SJCRH30 (cell line): ENCODE results near the gene LYPLAL1. TPM values are rescaled to one million over a fixed set of nuclear protein-coding genes. Genes with fewer than 3 reads are reported as not detected.
"Not testable (repeated sequence)": the region's sequence is repeated elsewhere in the genome, so short reads cannot be mapped to it uniquely, and the experiment has no call there.

Experiments used
- DNase-seq, 2 experiments: peaks; one replicate each; pipeline ENCODE4 v3.0.0-alpha.2; 2015 to 2020
- H3K27ac ChIP-seq: fragments of 250-450 bp; sonication (Bioruptor Pico); 2 replicates; pipeline ENCODE4 v1.5.1; 2020; ENCODE audit warnings: mild to moderate bottlenecking, moderate library complexity
- H3K27me3 ChIP-seq: fragments of 250-450 bp; sonication (Bioruptor Pico); 2 replicates; pipeline ENCODE4 v1.5.1; 2020; ENCODE audit warnings: mild to moderate bottlenecking, moderate library complexity
- H3K36me3 ChIP-seq: fragments of 250-450 bp; sonication (Bioruptor Pico); 2 replicates; pipeline ENCODE4 v1.5.1; 2020; ENCODE audit warnings: mild to moderate bottlenecking, moderate library complexity
- H3K4me1 ChIP-seq: fragments of 250-450 bp; sonication (Bioruptor Pico); 2 replicates; pipeline ENCODE4 v1.5.1; 2020; ENCODE audit warnings: mild to moderate bottlenecking, moderate library complexity
- H3K4me3 ChIP-seq: fragments of 250-450 bp; sonication (Bioruptor Pico); 2 replicates; pipeline ENCODE4 v1.5.1; 2020; ENCODE audit warnings: mild to moderate bottlenecking, moderate library complexity
- H3K9me3 ChIP-seq: fragments of 250-450 bp; sonication (Bioruptor Pico); replicated peaks from 2 replicates; pipeline ENCODE4 v1.5.1; 2020; ENCODE audit warnings: mild to moderate bottlenecking, moderate library complexity
- total RNA-seq: library from RNA; depleted of rRNA; stranded (reverse); fragments of >200 nt; shearing (Covaris generic); gene quantifications from 2 replicates; pipeline ENCODE4 v1.2.3, GENCODE V29; 2014

Gene LYPLAL1
- total RNA-seq, 1 experiment from 2014 or later: 33.7 TPM

DNA sequence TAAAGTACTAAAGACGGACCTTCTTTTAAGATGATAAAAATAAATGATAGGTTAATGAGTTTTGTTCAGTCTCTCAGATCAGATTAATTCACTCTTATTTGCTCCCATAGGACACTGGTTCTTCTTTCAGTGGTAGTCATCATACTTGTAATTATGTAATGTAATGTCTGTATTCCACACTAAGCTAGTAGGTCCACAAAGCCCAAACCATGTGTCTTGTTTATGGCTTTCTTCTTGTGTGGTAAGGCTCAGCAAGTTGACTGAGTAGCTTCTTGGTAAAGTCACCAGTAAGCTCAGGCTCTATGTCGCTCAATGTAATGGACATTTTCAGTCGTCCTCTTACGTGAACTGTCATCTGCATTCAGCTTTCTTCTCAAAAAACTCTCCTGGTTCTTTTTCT lies 2.5 kb downstream of the LYPLAL1 start:
- Histone ChIP-seq H3K27ac (no peak overlapping the region), H3K9me3 (no peaks in the 10 kb centered on the region), H3K36me3 (peaks cover 17% of the 10 kb centered on the region), H3K4me1 (peaks cover 11% of the 10 kb centered on the region; the same call in 1 of the 2 replicates), H3K27me3 (no peaks in the 10 kb centered on the region), H3K4me3 (no peak overlapping the region)
- DNase-seq: no peak

DNA sequence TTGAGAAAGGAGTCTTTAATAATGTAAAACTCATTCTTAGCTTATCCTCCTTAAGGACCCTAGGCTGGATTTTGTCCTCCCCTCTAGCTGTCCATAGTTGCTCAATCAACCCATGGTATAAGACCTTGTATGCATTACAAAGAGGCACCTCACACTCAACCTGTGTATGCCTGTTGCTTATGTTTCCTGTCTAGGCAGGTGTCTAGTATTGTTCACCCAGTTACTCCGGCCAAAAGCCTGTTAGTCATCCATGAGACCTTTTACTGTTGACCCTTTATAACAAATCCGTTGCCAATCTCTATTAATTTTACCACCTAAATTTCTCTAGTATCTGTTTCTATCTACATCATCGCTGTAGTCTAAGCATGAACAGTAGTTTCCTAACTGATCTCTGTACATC lies 3.7 kb downstream of the LYPLAL1 start:
- no peak for DNase-seq
- Histone ChIP-seq H3K27me3 (no peaks in the 10 kb centered on the region), H3K36me3 (peaks cover 20% of the 10 kb centered on the region), H3K27ac (no peak overlapping the region), H3K4me1 (peaks cover 11% of the 10 kb centered on the region; the same call in 1 of the 2 replicates), H3K9me3 (no peaks in the 10 kb centered on the region), H3K4me3 (no peak overlapping the region)

GRCh38 chr1:219177940-219178339 lies 4.3 kb downstream of the LYPLAL1 start:
- no peak overlapping the region for H3K27ac ChIP-seq
- H3K9me3 ChIP-seq: no peaks in the 10 kb centered on the region
- DNase-seq: no peak
- H3K36me3 ChIP-seq: peaks cover 20% of the 10 kb centered on the region
- no peaks in the 10 kb centered on the region for H3K27me3 ChIP-seq
- no peak overlapping the region for H3K4me3 ChIP-seq
- peaks cover 11% of the 10 kb centered on the region; the same call in 1 of the 2 replicates for H3K4me1 ChIP-seq

DNA sequence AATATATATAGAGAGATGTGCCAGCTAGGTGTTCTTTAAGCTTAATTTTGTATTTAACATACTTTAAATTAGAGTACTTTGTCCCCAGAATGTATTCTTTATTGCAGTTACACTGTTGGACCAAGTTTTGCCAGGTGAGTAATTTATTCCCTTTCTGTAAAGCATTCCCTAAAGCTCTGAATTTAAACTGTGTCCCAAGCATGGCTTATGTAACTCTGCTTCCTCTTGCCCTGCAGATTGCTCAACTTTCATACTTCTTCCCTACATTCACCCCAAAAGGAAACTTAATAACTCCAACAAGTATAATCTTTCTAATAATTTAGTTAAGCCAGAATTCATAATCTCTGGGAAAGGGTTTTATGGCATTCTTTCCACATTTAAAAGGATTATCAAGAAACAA lies 5.6 kb downstream of the LYPLAL1 start:
- Histone ChIP-seq H3K27me3 (no peaks in the 10 kb centered on the region), H3K9me3 (peaks cover under 1% of the 10 kb centered on the region; the same call in 1 of the 2 replicates), H3K36me3 (peaks cover 28% of the 10 kb centered on the region), H3K4me3 (no peak overlapping the region), H3K4me1 (peaks cover 11% of the 10 kb centered on the region; the same call in 1 of the 2 replicates), H3K27ac (no peak overlapping the region)
- DNase-seq: no peak

DNA sequence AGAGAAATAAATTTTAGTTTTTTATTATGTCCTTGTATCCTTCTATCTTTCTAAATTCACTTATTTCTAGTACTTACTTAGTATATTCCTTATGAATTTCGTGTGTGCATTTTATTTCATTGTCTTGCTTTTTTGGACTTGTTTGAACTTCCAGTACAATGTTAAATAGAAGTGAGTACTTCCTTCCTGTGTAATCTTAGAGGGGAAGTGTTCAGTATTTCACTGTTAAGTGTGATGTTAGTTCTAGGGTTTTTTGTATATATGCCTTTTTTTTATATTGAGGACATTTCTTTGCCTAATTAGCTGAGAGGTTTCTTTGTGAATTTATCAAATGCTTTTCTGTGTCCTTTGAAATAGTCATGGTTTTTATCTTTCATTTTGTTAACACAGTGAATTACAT lies 10.7 kb downstream of the LYPLAL1 start:
- Histone ChIP-seq H3K4me3 (no peak overlapping the region), H3K9me3 (peaks cover 8% of the 10 kb centered on the region), H3K36me3 (peaks cover 37% of the 10 kb centered on the region), H3K4me1 (no peaks in the 10 kb centered on the region), H3K27me3 (no peaks in the 10 kb centered on the region), H3K27ac (no peak overlapping the region)
- no peak for DNase-seq

DNA sequence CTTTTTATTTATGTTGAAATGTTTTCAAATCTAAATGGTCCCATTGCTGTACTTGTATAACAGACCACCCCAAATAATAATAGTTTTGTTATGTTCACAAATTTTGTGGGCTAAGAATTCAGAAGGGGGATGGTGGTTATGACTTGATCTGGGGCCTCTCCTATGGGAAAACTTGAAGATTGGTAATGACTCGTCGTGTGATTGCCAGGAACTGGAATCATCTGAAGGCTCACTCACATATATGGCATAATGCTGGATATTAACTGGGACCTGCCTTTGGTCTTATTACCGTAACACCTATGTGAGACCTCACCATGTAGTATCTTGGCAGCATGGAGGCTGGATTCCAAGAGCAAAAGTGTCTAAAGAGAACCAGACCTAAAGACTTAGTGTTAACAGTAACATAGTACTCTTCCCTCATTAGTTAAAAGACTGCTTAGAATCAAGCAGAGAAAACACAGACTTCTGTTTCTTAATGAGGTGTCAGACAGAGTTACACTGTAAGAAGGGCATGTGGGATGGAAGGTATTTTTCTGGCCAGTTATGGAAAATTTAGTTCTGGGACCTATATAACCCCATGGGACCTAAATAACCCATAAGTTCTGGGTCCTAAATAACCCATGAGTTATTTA lies 11.9 kb downstream of the LYPLAL1 start:
- no peak overlapping the region for H3K4me3 ChIP-seq
- no peak for DNase-seq
- H3K36me3 ChIP-seq: peaks cover 29% of the 10 kb centered on the region
- no peak overlapping the region for H3K27ac ChIP-seq
- no peaks in the 10 kb centered on the region for H3K4me1 ChIP-seq
- H3K27me3 ChIP-seq: no peaks in the 10 kb centered on the region
- peaks cover 8% of the 10 kb centered on the region for H3K9me3 ChIP-seq

DNA sequence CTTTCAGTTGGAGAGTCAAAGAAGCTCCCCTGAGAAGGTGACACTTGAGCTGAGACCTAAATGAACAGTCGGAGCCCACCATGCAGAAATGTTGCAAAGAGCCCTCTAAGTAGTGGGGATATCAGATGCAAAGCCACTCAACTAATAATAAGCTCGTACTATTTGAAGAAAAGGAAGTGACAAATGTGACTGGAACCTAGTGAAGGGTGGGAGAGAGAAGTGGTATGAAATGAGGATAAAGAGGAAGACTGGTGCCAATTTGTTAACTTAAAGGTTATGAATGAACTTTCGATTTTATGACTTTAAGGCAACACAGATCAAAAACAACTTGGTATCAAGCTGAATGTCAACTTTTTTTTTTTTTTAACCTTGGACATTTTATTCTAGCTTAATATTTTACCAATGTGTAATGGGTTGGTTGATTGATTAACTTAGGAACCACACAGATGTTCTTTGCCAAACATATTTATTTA lies 14.7 kb downstream of the LYPLAL1 start:
- Histone ChIP-seq H3K4me1 (no peaks in the 10 kb centered on the region), H3K36me3 (peaks cover 20% of the 10 kb centered on the region), H3K4me3 (no peak overlapping the region), H3K9me3 (peaks cover 8% of the 10 kb centered on the region), H3K27ac (no peak overlapping the region), H3K27me3 (no peaks in the 10 kb centered on the region)
- DNase-seq: no peak

DNA sequence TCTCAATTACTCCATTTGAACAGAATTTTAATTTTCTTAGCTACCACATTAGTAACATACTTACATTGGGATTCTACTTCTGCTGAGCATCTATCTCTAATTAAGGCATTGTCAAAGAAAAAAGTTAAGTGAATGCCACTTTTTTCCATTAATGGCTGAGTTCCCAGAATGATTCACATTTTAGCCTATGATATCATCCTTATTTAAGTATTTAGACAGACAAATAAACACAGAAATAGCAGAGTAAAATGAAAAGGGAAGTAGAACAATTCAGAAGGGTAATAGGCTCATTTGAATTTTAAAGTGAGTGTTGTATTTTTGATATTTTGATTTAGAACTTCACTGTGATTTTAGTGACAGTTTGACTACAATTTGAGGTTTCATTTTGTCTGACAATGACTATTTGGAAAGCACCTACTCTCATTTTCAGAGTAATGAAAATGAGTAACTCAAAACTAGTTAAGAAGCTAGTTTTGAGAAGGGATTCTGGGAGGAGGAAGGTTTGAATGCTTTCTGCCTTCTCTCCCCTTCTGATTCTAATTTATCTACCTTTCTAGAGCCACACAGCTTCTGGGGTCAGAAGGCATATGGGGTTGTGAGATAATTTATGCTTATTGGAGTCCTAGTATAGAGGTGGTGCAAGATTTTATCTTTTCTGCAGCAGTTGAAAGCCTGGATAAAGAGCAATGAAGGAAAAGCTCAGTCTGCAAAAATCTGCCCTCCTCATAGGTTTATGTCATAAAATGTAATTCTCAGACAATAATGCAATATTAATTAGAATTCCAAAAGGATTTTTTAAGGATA lies 15.5 kb downstream of the LYPLAL1 start:
- no peak for DNase-seq
- H3K27ac ChIP-seq: no peak overlapping the region
- H3K9me3 ChIP-seq: peaks cover 8% of the 10 kb centered on the region
- no peak overlapping the region for H3K4me3 ChIP-seq
- H3K27me3 ChIP-seq: no peaks in the 10 kb centered on the region
- peaks cover 16% of the 10 kb centered on the region for H3K36me3 ChIP-seq
- H3K4me1 ChIP-seq: no peaks in the 10 kb centered on the region

DNA sequence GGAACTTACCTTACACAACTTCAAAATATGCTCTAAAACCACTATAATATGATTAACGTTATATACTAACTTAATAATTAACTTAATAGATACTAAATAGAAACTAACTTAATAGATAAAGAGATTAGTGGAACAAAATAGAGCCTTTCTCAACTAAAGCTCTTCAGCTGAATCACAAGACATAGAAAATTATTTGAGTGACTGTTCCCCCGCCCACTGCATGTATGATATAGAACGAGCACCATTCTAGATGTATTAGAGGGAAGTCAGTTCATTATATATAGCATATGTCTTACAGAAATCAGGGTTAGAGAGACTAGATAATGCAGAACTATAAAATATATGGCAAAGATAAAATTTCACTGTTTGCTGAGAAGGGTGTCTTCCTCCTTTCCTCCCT lies 16.3 kb downstream of the LYPLAL1 start:
- Histone ChIP-seq H3K4me3 (no peak overlapping the region), H3K27me3 (no peaks in the 10 kb centered on the region), H3K9me3 (peaks cover 1% of the 10 kb centered on the region; the same call in 1 of the 2 replicates), H3K36me3 (peaks cover 13% of the 10 kb centered on the region), H3K27ac (no peak overlapping the region), H3K4me1 (no peaks in the 10 kb centered on the region)
- no peak for DNase-seq

GRCh38 chr1:219190605-219191004 lies 16.9 kb downstream of the LYPLAL1 start:
- H3K4me3 ChIP-seq: no peak overlapping the region
- no peak for DNase-seq
- H3K27ac ChIP-seq: no peak overlapping the region
- H3K36me3 ChIP-seq: peaks cover 11% of the 10 kb centered on the region
- no peaks in the 10 kb centered on the region for H3K27me3 ChIP-seq
- no peaks in the 10 kb centered on the region; the same call in none of the 2 replicates for H3K9me3 ChIP-seq
- no peaks in the 10 kb centered on the region for H3K4me1 ChIP-seq

DNA sequence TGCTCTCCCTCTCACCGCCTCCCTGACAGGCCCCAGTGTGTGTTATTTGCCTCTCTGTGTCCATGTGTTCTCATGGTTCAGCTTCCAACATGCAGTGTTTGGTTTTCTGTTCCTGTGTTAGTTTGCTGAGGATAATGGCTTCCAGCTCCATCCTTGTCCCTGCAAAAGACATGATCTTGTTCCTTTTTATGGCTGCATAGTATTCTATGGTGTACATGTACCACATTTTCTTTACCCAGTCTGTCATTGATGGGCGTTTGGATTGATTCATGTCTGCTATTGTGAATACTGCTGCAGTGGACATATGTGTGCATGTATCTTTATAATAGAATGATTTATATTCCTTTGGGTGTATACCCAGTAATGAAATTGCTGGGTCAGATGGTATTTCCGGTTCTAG lies 22.2 kb downstream of the LYPLAL1 start:
- H3K4me3 ChIP-seq, H3K27me3 ChIP-seq, H3K4me1 ChIP-seq, DNase-seq, H3K27ac ChIP-seq, H3K9me3 ChIP-seq: not testable (repeated sequence)
- peaks cover 15% of the 10 kb centered on the region for H3K36me3 ChIP-seq

DNA sequence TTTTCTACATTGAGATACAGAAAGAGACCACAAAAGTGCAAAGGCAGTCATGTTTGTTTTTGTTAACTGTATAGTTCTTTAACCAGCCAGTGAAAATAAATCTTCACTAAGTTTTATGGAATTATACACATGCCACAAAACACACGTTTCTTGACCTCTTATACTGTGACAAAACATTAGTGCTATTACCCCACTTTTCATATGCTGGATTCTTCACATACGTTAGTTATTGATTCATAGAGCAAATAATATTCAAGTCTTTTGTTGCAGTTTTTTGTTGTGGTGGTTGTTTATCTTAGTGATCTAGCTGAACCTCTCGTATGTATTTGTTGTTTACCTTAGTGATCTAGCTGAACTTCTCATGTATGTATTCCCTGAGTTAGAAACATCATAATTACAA lies 28.0 kb downstream of the LYPLAL1 start:
- DNase-seq: no peak
- no peak overlapping the region for H3K27ac ChIP-seq
- H3K4me3 ChIP-seq: no peak overlapping the region
- H3K9me3 ChIP-seq: no peaks in the 10 kb centered on the region
- H3K27me3 ChIP-seq: no peaks in the 10 kb centered on the region
- no peaks in the 10 kb centered on the region; the same call in 1 of the 2 replicates for H3K4me1 ChIP-seq
- H3K36me3 ChIP-seq: peaks cover 5% of the 10 kb centered on the region; the same call in 1 of the 2 replicates

DNA sequence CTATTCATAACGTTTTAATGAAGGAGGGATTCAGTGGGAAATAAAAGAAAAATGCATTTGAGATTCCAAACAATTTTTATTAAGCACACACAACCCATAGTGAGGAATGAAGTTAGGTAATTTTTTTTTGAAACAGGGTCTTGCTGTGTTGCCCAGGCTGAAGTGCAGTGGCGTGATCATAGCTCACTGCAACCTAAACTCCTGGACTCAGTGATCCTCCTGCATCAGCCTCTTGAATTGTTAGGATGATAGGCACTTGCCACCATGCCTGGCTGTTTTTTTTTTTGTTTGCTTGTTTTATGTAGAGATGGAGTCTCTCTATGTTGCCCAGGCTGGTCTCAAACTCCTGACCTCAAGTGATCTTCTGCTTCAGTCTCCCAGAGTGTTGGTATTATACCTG lies 28.9 kb downstream of the LYPLAL1 start:
- Histone ChIP-seq H3K27ac (no peak overlapping the region), H3K4me3 (no peak overlapping the region), H3K4me1 (no peaks in the 10 kb centered on the region; the same call in 1 of the 2 replicates), H3K9me3 (no peaks in the 10 kb centered on the region), H3K27me3 (no peaks in the 10 kb centered on the region), H3K36me3 (no peaks in the 10 kb centered on the region)
- DNase-seq: no peak

GRCh38 chr1:219206350-219206749 lies 32.7 kb downstream of the LYPLAL1 start:
- no peaks in the 10 kb centered on the region for H3K27me3 ChIP-seq
- H3K36me3 ChIP-seq: peaks cover 5% of the 10 kb centered on the region; the same call in 1 of the 2 replicates
- no peaks in the 10 kb centered on the region for H3K4me1 ChIP-seq
- DNase-seq: no peak
- H3K27ac ChIP-seq: no peak overlapping the region
- H3K9me3 ChIP-seq: no peaks in the 10 kb centered on the region
- H3K4me3 ChIP-seq: no peak overlapping the region

- Histone ChIP-seq H3K9me3 (no peaks in the 10 kb centered on the region), H3K27ac (no peak overlapping the region), H3K36me3 (peaks cover 5% of the 10 kb centered on the region; the same call in 1 of the 2 replicates), H3K4me3 (no peak overlapping the region), H3K27me3 (no peaks in the 10 kb centered on the region), H3K4me1 (no peaks in the 10 kb centered on the region)
- no peak for DNase-seq
Measured at GRCh38 chr1:219209578-219209977, 35.9 kb downstream of the LYPLAL1 start.
